ENCODE results near the gene CACNA2D3.

DNA sequence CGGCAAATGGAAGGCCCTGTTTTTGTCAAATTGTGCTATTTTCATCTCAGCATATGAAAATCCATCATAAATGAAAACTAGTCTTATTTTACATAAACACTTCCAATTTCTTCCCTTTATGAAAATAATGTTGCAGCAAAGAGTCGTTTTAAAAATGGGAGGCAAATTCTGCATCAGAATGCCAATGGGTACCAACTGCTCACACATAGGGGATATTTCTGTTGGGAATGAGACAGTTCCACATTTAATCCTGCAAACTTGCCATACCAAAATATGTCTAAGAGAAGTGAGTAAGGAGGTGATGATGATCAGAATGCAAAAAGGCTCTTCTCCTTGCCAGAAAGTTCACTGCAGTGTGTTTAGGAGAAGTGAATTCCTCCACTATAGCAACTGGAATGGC lies 391.7 kb downstream of the CACNA2D3 start:
- TF ChIP-seq CTCF (IDR thresholded peaks at IDR 0.05): no peak
- no peak for TF ChIP-seq POLR2A (IDR thresholded peaks at IDR 0.05)

Data from uterus (tissue), 2 donors.